Tibial nerve (tissue), 4 donors: ENCODE data around the gene LAMC3. TPM values are rescaled to one million over a fixed set of nuclear protein-coding genes. Genes with fewer than 3 reads are reported as not detected.

Experiments used
- DNase-seq, 2 donors: peaks; one replicate each; pipeline ENCODE4 v3.0.0-alpha.2; 2019; ENCODE audit warnings: low spot score in 2 of 2
- H3K27ac ChIP-seq, 4 donors: fragments of 200-600 bp; sonication (generic) in 3 of 4; one replicate each; pipeline ENCODE4 v1.5.1; 2017 to 2019; ENCODE audit warnings: mild to moderate bottlenecking in 1 of 4
- H3K27me3 ChIP-seq, 2 donors: fragments of 200-600 bp; sonication (generic) in 1 of 2; one replicate each; pipeline versions ENCODE4 v1.5.1 to v1.6.0; 2017 to 2019
- H3K36me3 ChIP-seq, 3 donors: fragments of 200-600 bp; sonication (generic); one replicate each; pipeline ENCODE4 v1.5.1; 2018 to 2019
- H3K4me1 ChIP-seq, 4 donors: fragments of 200-600 bp; sonication (generic) in 3 of 4; one replicate each; pipeline ENCODE4 v1.5.1; 2017 to 2019
- H3K4me3 ChIP-seq, 4 donors: fragments of 200-600 bp; sonication (generic) in 3 of 4; one replicate each; pipeline ENCODE4 v1.5.1; 2017 to 2019; ENCODE audit warnings: mild to moderate bottlenecking in 1 of 4, moderate library complexity in 1 of 4
- H3K9me3 ChIP-seq, 4 donors: fragments of 200-600 bp; sonication (generic) in 3 of 4; one replicate each; pipeline ENCODE4 v1.5.1; 2017 to 2019
- EP300 ChIP-seq, 2 donors: sonication (generic); formaldehyde crosslinking; IDR thresholded peaks; one replicate each; pipeline ENCODE4 v1.6.1; 2017; ENCODE audit warnings: antibody characterized with exemption in 2 of 2, mild to moderate bottlenecking in 1 of 2
- POLR2A ChIP-seq, 2 donors: fragments of 450-650 bp; IDR thresholded peaks; one replicate each; pipeline ENCODE4 v1.6.1; 2017; ENCODE audit warnings: antibody characterized with exemption in 2 of 2, mild to moderate bottlenecking in 2 of 2, moderate library complexity in 2 of 2
- WGBS, 2 donors: methylation state at CpG; one replicate each; pipeline ENCODE4 v1.1.5; 2018; 5-methylcytosine and 5-hydroxymethylcytosine counted together
- total RNA-seq, 4 donors: library from RNA; depleted of rRNA; stranded (reverse); fragments of >200 nt; gene quantifications; one replicate each; pipeline ENCODE4 v1.1.0, GENCODE V29; 2016
- TF ChIP-seq, protein P1 (sequence below), 5 experiments: fragments of 200-600 bp in 3 of 5; fragments of 450-650 bp in 2 of 5; sonication (generic) in 3 of 5; IDR thresholded peaks; one replicate each; pipeline ENCODE4 v1.5.1; 2016 to 2019; ENCODE audit warnings: antibody characterized with exemption in 5 of 5, mild to moderate bottlenecking in 3 of 5, moderate library complexity in 2 of 5

The LAMC3 gene
- total RNA-seq, 4 donors from 2014 or later, result 0.21 to 1.6 TPM; not detected in 2

DNA sequence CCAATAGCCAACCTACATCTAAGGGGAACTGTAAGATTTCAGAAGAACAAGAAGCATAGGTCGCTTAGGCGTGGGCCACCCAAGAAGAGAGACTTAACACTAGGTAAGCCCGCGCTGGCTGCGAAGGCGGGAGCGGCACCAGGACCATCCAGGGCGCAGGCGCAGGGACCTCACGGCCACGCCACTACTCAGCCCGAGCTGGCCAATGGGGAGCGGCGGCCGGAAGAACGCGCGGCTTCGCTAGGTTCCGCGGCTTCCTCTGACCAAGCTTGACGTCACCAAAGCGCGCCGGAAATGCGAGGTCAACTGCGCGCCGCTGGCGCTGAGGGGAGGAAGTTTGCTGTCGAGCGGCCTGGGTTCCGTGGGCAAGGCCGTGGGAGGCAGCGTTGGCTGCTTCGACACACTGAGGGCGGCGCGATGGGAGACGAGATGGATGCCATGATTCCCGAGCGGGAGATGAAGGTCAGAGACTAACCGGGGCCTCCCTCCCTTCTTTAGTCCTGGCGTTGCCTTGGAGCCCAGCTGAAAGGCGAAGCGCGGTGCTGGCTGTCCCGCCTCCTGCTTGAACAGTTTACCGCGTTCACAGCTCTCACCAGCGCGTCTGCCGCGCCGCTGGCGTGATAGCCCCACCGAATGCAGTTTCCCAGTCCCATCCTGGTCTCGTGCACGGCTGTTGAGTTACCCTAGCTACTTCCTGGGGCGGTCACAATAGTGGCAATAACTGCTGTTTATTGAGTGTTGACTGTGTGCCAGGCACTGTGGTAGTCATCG is 116.5 kb downstream of the LAMC3 start, which contains the start of gene NUP214:
Gene NUP214, plus strand, starts transcription at position 299 of the 771 bp plus-strand sequence. Its CDS starts 119 bp downstream, at position 418.
- peak within 1 kb of the TSS; percentile 71 to 93 (median 84) for H3K27ac ChIP-seq

DNA sequence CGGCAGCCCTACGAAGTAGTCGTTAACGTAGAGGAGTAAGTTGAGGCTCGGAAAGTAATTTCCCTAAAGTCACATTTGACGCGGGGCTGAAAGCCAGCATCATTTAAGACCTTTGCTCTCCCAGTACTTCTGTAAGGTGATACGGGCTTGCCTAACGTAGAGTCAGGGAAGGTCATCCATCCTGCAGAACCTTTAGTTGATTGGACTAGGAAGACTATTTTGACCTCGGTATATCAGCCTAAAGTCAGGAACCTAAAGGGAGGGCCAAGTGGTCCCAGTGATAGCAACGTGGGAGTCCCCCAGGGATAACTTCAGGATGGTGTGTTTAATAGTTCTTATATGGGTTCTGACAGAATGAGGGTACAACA is 117.1 kb downstream of the LAMC3 start:
- TF ChIP-seq EP300 (IDR thresholded peaks at IDR 0.05), result no peak
- Histone ChIP-seq H3K27me3 (no peaks in the 10 kb centered on the region), H3K36me3 (peaks cover 0 to 51% (median 0%) of the 10 kb centered on the region in 3 donors), H3K9me3 (no peaks in the 10 kb centered on the region), H3K27ac (peak overlapping the region; percentile 71 to 93 (median 80)), H3K4me1 (peaks cover 0 to 30% (median 11%) of the 10 kb centered on the region in 4 donors), H3K4me3 (peak overlapping the region; percentile 64 to 98 (median 79))
- no peak for DNase-seq
- WGBS, 2 donors, result 0 to 1% methylated on average over 11 of the region's 11 CpGs

More for the DNA sequence above, 116.5 kb downstream of the LAMC3 start, which contains the start of gene NUP214:
- Histone ChIP-seq H3K4me3 (peak within 1 kb of the TSS; percentile 64 to 98 (median 79)), H3K9me3 (no peaks in the 10 kb centered on the region), H3K27me3 (no peaks in the 10 kb centered on the region), H3K4me1 (peaks cover 0 to 30% (median 11%) of the 10 kb centered on the region in 4 donors), H3K36me3 (peaks cover 0 to 51% (median 0%) of the 10 kb centered on the region in 3 donors)
- TF ChIP-seq, protein P1, sequence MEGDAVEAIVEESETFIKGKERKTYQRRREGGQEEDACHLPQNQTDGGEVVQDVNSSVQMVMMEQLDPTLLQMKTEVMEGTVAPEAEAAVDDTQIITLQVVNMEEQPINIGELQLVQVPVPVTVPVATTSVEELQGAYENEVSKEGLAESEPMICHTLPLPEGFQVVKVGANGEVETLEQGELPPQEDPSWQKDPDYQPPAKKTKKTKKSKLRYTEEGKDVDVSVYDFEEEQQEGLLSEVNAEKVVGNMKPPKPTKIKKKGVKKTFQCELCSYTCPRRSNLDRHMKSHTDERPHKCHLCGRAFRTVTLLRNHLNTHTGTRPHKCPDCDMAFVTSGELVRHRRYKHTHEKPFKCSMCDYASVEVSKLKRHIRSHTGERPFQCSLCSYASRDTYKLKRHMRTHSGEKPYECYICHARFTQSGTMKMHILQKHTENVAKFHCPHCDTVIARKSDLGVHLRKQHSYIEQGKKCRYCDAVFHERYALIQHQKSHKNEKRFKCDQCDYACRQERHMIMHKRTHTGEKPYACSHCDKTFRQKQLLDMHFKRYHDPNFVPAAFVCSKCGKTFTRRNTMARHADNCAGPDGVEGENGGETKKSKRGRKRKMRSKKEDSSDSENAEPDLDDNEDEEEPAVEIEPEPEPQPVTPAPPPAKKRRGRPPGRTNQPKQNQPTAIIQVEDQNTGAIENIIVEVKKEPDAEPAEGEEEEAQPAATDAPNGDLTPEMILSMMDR (IDR thresholded peaks at IDR 0.05), result peak in 1 of 5 experiments; percentile 57
- TF ChIP-seq EP300 (IDR thresholded peaks at IDR 0.05), result peak; percentile 98 to 99
- TF ChIP-seq POLR2A (IDR thresholded peaks at IDR 0.05), result peak; percentile 9 to 82
- 0% methylated on average over 30 to 56 of the region's 61 CpGs for WGBS, 2 donors
- DNase-seq, result peak; percentile 97 to 99

DNA sequence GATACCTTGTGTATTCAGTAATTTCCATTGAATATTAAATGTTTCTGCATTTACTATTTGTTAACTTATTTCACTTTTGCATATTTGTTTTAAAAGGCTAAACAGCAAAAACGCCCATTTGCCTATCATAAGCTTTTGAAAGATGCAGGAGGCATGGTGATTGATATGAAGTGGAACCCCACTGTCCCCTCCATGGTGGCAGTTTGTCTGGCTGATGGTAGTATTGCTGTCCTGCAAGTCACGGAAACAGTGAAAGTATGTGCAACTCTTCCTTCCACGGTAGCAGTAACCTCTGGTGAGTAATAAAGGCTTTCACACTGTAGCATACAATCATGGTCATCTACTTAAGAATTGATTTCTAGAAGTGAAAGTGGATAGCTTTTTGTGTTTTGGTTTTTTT is 120.2 kb downstream of the LAMC3 start:
- no peak for DNase-seq
- peaks cover 0 to 30% (median 11%) of the 10 kb centered on the region in 4 donors for H3K4me1 ChIP-seq
- H3K36me3 ChIP-seq, result peaks cover 5 to 73% (median 19%) of the 10 kb centered on the region in 3 donors
- no peak for TF ChIP-seq EP300 (IDR thresholded peaks at IDR 0.05)
- TF ChIP-seq, protein P1 (IDR thresholded peaks at IDR 0.05), result no peak
- no peak for TF ChIP-seq POLR2A (IDR thresholded peaks at IDR 0.05)
- H3K27me3 ChIP-seq, result no peaks in the 10 kb centered on the region
- no peaks in the 10 kb centered on the region for H3K9me3 ChIP-seq
- no peak overlapping the region for H3K27ac ChIP-seq
- H3K4me3 ChIP-seq, result no peak overlapping the region
- WGBS, 2 donors, result 78 to 79% methylated on average over 3 of the region's 3 CpGs

DNA sequence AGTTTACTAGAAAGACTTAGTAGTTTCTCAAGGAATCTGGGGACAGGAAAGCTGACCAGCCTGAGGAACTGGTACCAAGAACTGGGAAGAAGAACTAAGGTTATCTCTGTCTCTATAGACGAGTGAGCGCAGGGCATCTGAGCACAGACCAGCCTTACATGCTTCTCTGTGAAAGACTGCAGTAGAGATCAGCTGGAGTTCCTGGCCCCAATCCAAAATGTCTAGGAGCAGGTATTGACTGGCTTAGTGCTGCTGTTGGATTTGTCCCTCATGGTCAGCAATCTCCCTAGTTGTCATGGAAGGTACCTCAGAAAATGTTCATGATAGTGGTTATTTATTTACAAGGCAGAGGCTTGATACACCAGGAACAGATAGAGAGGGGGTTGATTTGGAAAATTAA is 129.7 kb downstream of the LAMC3 start:
- TF ChIP-seq POLR2A (IDR thresholded peaks at IDR 0.05), result no peak
- TF ChIP-seq, protein P1 (IDR thresholded peaks at IDR 0.05), result no peak
- no peak for TF ChIP-seq EP300 (IDR thresholded peaks at IDR 0.05)
- no peak for DNase-seq
- WGBS, 2 donors, result 89 to 97% methylated on average over 2 of the region's 2 CpGs
- Histone ChIP-seq H3K4me3 (no peak overlapping the region), H3K27me3 (no peaks in the 10 kb centered on the region), H3K9me3 (no peaks in the 10 kb centered on the region), H3K27ac (no peak overlapping the region), H3K4me1 (no peaks in the 10 kb centered on the region), H3K36me3 (peaks cover 13 to 96% (median 57%) of the 10 kb centered on the region in 3 donors)

DNA sequence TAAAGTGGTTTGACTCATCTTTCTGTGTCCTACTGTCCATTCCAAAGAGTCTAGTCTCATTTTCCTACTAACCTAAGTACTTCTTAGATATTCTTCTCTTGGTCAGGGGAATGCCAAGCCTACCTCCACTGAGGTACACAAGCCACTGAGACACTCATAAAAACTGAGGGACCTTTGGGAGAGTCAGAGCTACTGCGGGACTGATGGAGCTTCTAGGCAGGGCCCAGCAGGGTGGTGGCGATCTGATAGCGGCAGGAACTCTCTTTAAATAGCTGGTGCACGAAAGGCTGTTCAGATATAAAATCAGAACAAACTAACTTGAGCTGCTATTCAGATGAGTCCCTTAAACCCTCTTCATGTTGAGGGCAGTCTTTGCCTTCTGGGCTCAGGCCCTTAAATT is 131.1 kb downstream of the LAMC3 start:
- no peak for TF ChIP-seq EP300 (IDR thresholded peaks at IDR 0.05)
- TF ChIP-seq POLR2A (IDR thresholded peaks at IDR 0.05), result no peak
- TF ChIP-seq, protein P1 (IDR thresholded peaks at IDR 0.05), result no peak
- no peak for DNase-seq
- H3K36me3 ChIP-seq, result peaks cover 8 to 96% (median 51%) of the 10 kb centered on the region in 3 donors

More for the DNA sequence above, 131.1 kb downstream of the LAMC3 start:
- 90 to 92% methylated on average over 4 of the region's 4 CpGs for WGBS, 2 donors
- Histone ChIP-seq H3K4me3 (no peak overlapping the region), H3K4me1 (no peaks in the 10 kb centered on the region), H3K27me3 (no peaks in the 10 kb centered on the region), H3K9me3 (no peaks in the 10 kb centered on the region), H3K27ac (no peak overlapping the region)
